ENCODE measurements around the gene BTBD9. TPM values are rescaled to one million over a fixed set of nuclear protein-coding genes. Genes with fewer than 3 reads are reported as not detected.

Gene BTBD9
- total RNA-seq, 1 experiment from 2014 or later, result 12.5 TPM

- H3K9me3 Mint-ChIP-seq (ENCODE audit: unreplicated experiment), result no peaks in the 10 kb centered on the region
- H3K4me3 Mint-ChIP-seq (ENCODE audit: unreplicated experiment), result no peak overlapping the region
- ChIA-PET POLR2A (no interaction called here), CTCF (interaction anchor here (0.7 kb wide), 1 partner anchor 40 kb away, joined by 3 read pairs; no protein-coding TSS in a partner anchor)
- no peak overlapping the region for H3K27ac Mint-ChIP-seq (ENCODE audit: low read depth, unreplicated experiment)
- no TSS peak for BruUV-seq (replicated peaks)
- no peak for TF ChIP-seq CTCF (IDR thresholded peaks at IDR 0.05; ENCODE audit: unreplicated experiment)
- no peak for DNase-seq (ENCODE audit: unreplicated experiment)
- no peaks in the 10 kb centered on the region for H3K4me1 Mint-ChIP-seq (ENCODE audit: insufficient read depth, unreplicated experiment)
- no peaks in the 10 kb centered on the region for H3K36me3 Mint-ChIP-seq (ENCODE audit: insufficient read depth, unreplicated experiment)
- H3K27me3 Mint-ChIP-seq (ENCODE audit: insufficient read depth, unreplicated experiment), result no peaks in the 10 kb centered on the region
- intact Hi-C loops (cut with micrococcal nuclease), result no loop called here
Measured at GRCh38 chr6:38517005-38517404, 122.7 kb downstream of the BTBD9 start.

GRCh38 chr6:38514399-38514798, 125.3 kb downstream of the BTBD9 start:
- intact Hi-C loops (cut with micrococcal nuclease), result no loop called here
- TF ChIP-seq CTCF (IDR thresholded peaks at IDR 0.05; ENCODE audit: unreplicated experiment), result no peak
- BruUV-seq (replicated peaks), result no TSS peak
- no peaks in the 10 kb centered on the region for H3K9me3 Mint-ChIP-seq (ENCODE audit: unreplicated experiment)
- ChIA-PET POLR2A (interaction anchor here (0.6 to 0.9 kb wide), 3 partner anchors 50 to 773 kb away, joined by 3 read pairs; no protein-coding TSS in a partner anchor), CTCF (no interaction called here)
- no peak overlapping the region for H3K27ac Mint-ChIP-seq (ENCODE audit: low read depth, unreplicated experiment)
- no peaks in the 10 kb centered on the region for H3K27me3 Mint-ChIP-seq (ENCODE audit: insufficient read depth, unreplicated experiment)
- H3K4me3 Mint-ChIP-seq (ENCODE audit: unreplicated experiment), result no peak overlapping the region
- no peaks in the 10 kb centered on the region for H3K36me3 Mint-ChIP-seq (ENCODE audit: insufficient read depth, unreplicated experiment)
- DNase-seq (ENCODE audit: unreplicated experiment), result no peak
- H3K4me1 Mint-ChIP-seq (ENCODE audit: insufficient read depth, unreplicated experiment), result peaks cover 7% of the 10 kb centered on the region

GRCh38 chr6:38512211-38512610, 127.5 kb downstream of the BTBD9 start:
- ChIA-PET POLR2A (no interaction called here), CTCF (interaction anchor here (0.6 kb wide), 1 partner anchor 157 kb away, joined by 3 read pairs; no protein-coding TSS in a partner anchor)
- no peak overlapping the region for H3K4me3 Mint-ChIP-seq (ENCODE audit: unreplicated experiment)
- H3K36me3 Mint-ChIP-seq (ENCODE audit: insufficient read depth, unreplicated experiment), result no peaks in the 10 kb centered on the region
- no TSS peak for BruUV-seq (replicated peaks)
- no peaks in the 10 kb centered on the region for H3K9me3 Mint-ChIP-seq (ENCODE audit: unreplicated experiment)
- intact Hi-C loops (cut with micrococcal nuclease), result no loop called here
- H3K27me3 Mint-ChIP-seq (ENCODE audit: insufficient read depth, unreplicated experiment), result no peaks in the 10 kb centered on the region
- no peak for TF ChIP-seq CTCF (IDR thresholded peaks at IDR 0.05; ENCODE audit: unreplicated experiment)
- H3K4me1 Mint-ChIP-seq (ENCODE audit: insufficient read depth, unreplicated experiment), result peaks cover 7% of the 10 kb centered on the region
- no peak overlapping the region for H3K27ac Mint-ChIP-seq (ENCODE audit: low read depth, unreplicated experiment)
- DNase-seq (ENCODE audit: unreplicated experiment), result no peak

- POLR2A ChIA-PET, result interaction anchor here (0.7 kb wide), 1 partner anchor 189 kb away, joined by 3 read pairs; no protein-coding TSS in a partner anchor
- no peak for DNase-seq (ENCODE audit: unreplicated experiment)
- no TSS peak for BruUV-seq (replicated peaks)
Measured at GRCh38 chr6:38510205-38510604, 129.5 kb downstream of the BTBD9 start.

More at GRCh38 chr6:38510205-38510604, 129.5 kb downstream of the BTBD9 start:
- H3K27ac Mint-ChIP-seq (ENCODE audit: low read depth, unreplicated experiment), result no peak overlapping the region
- intact Hi-C loops (cut with micrococcal nuclease), result no loop called here
- H3K9me3 Mint-ChIP-seq (ENCODE audit: unreplicated experiment), result no peaks in the 10 kb centered on the region
- H3K4me1 Mint-ChIP-seq (ENCODE audit: insufficient read depth, unreplicated experiment), result peaks cover 7% of the 10 kb centered on the region
- no peaks in the 10 kb centered on the region for H3K27me3 Mint-ChIP-seq (ENCODE audit: insufficient read depth, unreplicated experiment)
- H3K36me3 Mint-ChIP-seq (ENCODE audit: insufficient read depth, unreplicated experiment), result no peaks in the 10 kb centered on the region
- CTCF ChIA-PET, result interaction anchor here (0.6 to 1.5 kb wide), 2 partner anchors 16 to 31 kb away, joined by 3 to 5 read pairs; no protein-coding TSS in a partner anchor
- no peak overlapping the region for H3K4me3 Mint-ChIP-seq (ENCODE audit: unreplicated experiment)
- TF ChIP-seq CTCF (IDR thresholded peaks at IDR 0.05; ENCODE audit: unreplicated experiment), result no peak
